ENCODE measurements around the gene CCL14. TPM values are rescaled to one million over a fixed set of nuclear protein-coding genes. Genes with fewer than 3 reads are reported as not detected.
"Not testable (repeated sequence)": the region's sequence is repeated elsewhere in the genome, so short reads cannot be mapped to it uniquely, and the experiment has no call there.

The CCL14 gene
- total RNA-seq, 1 donor from 2014 or later = not detected

GRCh38 chr17:36019423-36019822 is 32.9 kb upstream of the CCL14 start:
- no peak overlapping the region for H3K4me2 ChIP-seq (ENCODE audit: low read length)
- Mint-ChIP-seq H3K27ac (ENCODE audit: unreplicated experiment) (no peak overlapping the region), H3K27me3 (ENCODE audit: low read depth, unreplicated experiment) (peaks cover 40% of the 10 kb centered on the region), H3K4me1 (ENCODE audit: low read depth, unreplicated experiment) (no peaks in the 10 kb centered on the region), H3K36me3 (ENCODE audit: low read depth, unreplicated experiment) (no peaks in the 10 kb centered on the region), H3K4me3 (ENCODE audit: unreplicated experiment) (no peak overlapping the region), H3K9me3 (ENCODE audit: unreplicated experiment) (no peaks in the 10 kb centered on the region)
- H3K79me2 ChIP-seq (ENCODE audit: insufficient read depth, low read length) = no peaks in the 10 kb centered on the region
- no peaks in the 10 kb centered on the region for H3K27me3 ChIP-seq (ENCODE audit: insufficient read depth, low read length)
- FAIRE-seq = no peak
- no peaks in the 10 kb centered on the region for H3K36me3 ChIP-seq (ENCODE audit: insufficient read depth, low read length)
- H4K20me1 ChIP-seq (ENCODE audit: insufficient read depth, low read length) = no peaks in the 10 kb centered on the region
- no peaks in the 10 kb centered on the region for H3K9me3 ChIP-seq (ENCODE audit: insufficient read depth, low read depth, low read length)
- H3K4me3 ChIP-seq (ENCODE audit: insufficient read depth, low read depth, low read length) = no peak overlapping the region
- TF ChIP-seq CTCF (IDR thresholded peaks at IDR 0.05; ENCODE audit: insufficient read depth, low read depth, low read length) (no peak), EZH2 (IDR thresholded peaks at IDR 0.05; ENCODE audit: insufficient read depth, low read length) (no peak)
- H2AFZ ChIP-seq (ENCODE audit: low read depth, low read length) = no peak overlapping the region
- H3K27ac ChIP-seq (ENCODE audit: low read depth, low read length) = no peak overlapping the region
- no peak for DNase-seq (ENCODE audit: low read depth)
- H3K9ac ChIP-seq (ENCODE audit: low read length) = no peak overlapping the region
- H3K4me1 ChIP-seq (ENCODE audit: insufficient read depth, low read length) = no peaks in the 10 kb centered on the region

GRCh38 chr17:36017799-36018198 is 31.3 kb upstream of the CCL14 start, which contains the start of gene CCL23:
TSS of gene CCL23 (minus strand) at chr17:36017972. CDS start at chr17:36017897, 75 bp downstream.
- no peaks in the 10 kb centered on the region for H3K27me3 ChIP-seq (ENCODE audit: insufficient read depth, low read length)
- H3K9me3 ChIP-seq (ENCODE audit: insufficient read depth, low read depth, low read length) = no peaks in the 10 kb centered on the region
- Mint-ChIP-seq H3K4me1 (ENCODE audit: low read depth, unreplicated experiment) (no peaks in the 10 kb centered on the region), H3K27ac (ENCODE audit: unreplicated experiment) (no peak within 1 kb of the TSS), H3K4me3 (ENCODE audit: unreplicated experiment) (no peak within 1 kb of the TSS), H3K36me3 (ENCODE audit: low read depth, unreplicated experiment) (no peaks in the 10 kb centered on the region), H3K27me3 (ENCODE audit: low read depth, unreplicated experiment) (peaks cover 52% of the 10 kb centered on the region), H3K9me3 (ENCODE audit: unreplicated experiment) (peaks cover 5% of the 10 kb centered on the region)
- H4K20me1 ChIP-seq (ENCODE audit: insufficient read depth, low read length) = no peaks in the 10 kb centered on the region
- H2AFZ ChIP-seq (ENCODE audit: low read depth, low read length) = no peak within 1 kb of the TSS
- H3K4me1 ChIP-seq (ENCODE audit: insufficient read depth, low read length) = no peaks in the 10 kb centered on the region
- DNase-seq (ENCODE audit: low read depth) (no peak), FAIRE-seq (no peak)
- no peak within 1 kb of the TSS for H3K4me3 ChIP-seq (ENCODE audit: insufficient read depth, low read depth, low read length)
- no peak within 1 kb of the TSS for H3K4me2 ChIP-seq (ENCODE audit: low read length)
- no peak within 1 kb of the TSS for H3K27ac ChIP-seq (ENCODE audit: low read depth, low read length)
- no peak within 1 kb of the TSS for H3K9ac ChIP-seq (ENCODE audit: low read length)
- TF ChIP-seq CTCF (IDR thresholded peaks at IDR 0.05; ENCODE audit: insufficient read depth, low read depth, low read length) (no peak), EZH2 (IDR thresholded peaks at IDR 0.05; ENCODE audit: insufficient read depth, low read length) (no peak)
- H3K79me2 ChIP-seq (ENCODE audit: insufficient read depth, low read length) = no peaks in the 10 kb centered on the region
- no peaks in the 10 kb centered on the region for H3K36me3 ChIP-seq (ENCODE audit: insufficient read depth, low read length)

- Histone ChIP-seq H3K27ac (ENCODE audit: low read depth, low read length) (no peak overlapping the region), H3K9me3 (ENCODE audit: insufficient read depth, low read depth, low read length) (no peaks in the 10 kb centered on the region), H3K4me2 (ENCODE audit: low read length) (no peak overlapping the region), H3K9ac (ENCODE audit: low read length) (no peak overlapping the region), H3K27me3 (ENCODE audit: insufficient read depth, low read length) (no peaks in the 10 kb centered on the region), H3K79me2 (ENCODE audit: insufficient read depth, low read length) (no peaks in the 10 kb centered on the region), H3K36me3 (ENCODE audit: insufficient read depth, low read length) (no peaks in the 10 kb centered on the region), H3K4me1 (ENCODE audit: insufficient read depth, low read length) (no peaks in the 10 kb centered on the region), H2AFZ (ENCODE audit: low read depth, low read length) (no peak overlapping the region), H3K4me3 (ENCODE audit: insufficient read depth, low read depth, low read length) (no peak overlapping the region), H4K20me1 (ENCODE audit: insufficient read depth, low read length) (no peaks in the 10 kb centered on the region)
- FAIRE-seq = no peak
- no peak overlapping the region for H3K4me3 Mint-ChIP-seq (ENCODE audit: unreplicated experiment)
- TF ChIP-seq CTCF (IDR thresholded peaks at IDR 0.05; ENCODE audit: insufficient read depth, low read depth, low read length) (no peak), EZH2 (IDR thresholded peaks at IDR 0.05; ENCODE audit: insufficient read depth, low read length) (no peak)
- H3K9me3 Mint-ChIP-seq (ENCODE audit: unreplicated experiment) = peaks cover 5% of the 10 kb centered on the region
- no peaks in the 10 kb centered on the region for H3K36me3 Mint-ChIP-seq (ENCODE audit: low read depth, unreplicated experiment)
- DNase-seq (ENCODE audit: low read depth) = no peak
- H3K27ac Mint-ChIP-seq (ENCODE audit: unreplicated experiment) = no peak overlapping the region
- peaks cover 47% of the 10 kb centered on the region for H3K27me3 Mint-ChIP-seq (ENCODE audit: low read depth, unreplicated experiment)
- no peaks in the 10 kb centered on the region for H3K4me1 Mint-ChIP-seq (ENCODE audit: low read depth, unreplicated experiment)
Measured at GRCh38 chr17:36016555-36016954, 30.0 kb upstream of the CCL14 start.

- not testable (repeated sequence) for H3K36me3 Mint-ChIP-seq (ENCODE audit: low read depth, unreplicated experiment); H3K4me3 ChIP-seq (ENCODE audit: insufficient read depth, low read depth, low read length); H3K4me3 Mint-ChIP-seq (ENCODE audit: unreplicated experiment); H3K79me2 ChIP-seq (ENCODE audit: insufficient read depth, low read length); H3K27me3 ChIP-seq (ENCODE audit: insufficient read depth, low read length); H3K36me3 ChIP-seq (ENCODE audit: insufficient read depth, low read length); H3K4me1 ChIP-seq (ENCODE audit: insufficient read depth, low read length); H4K20me1 ChIP-seq (ENCODE audit: insufficient read depth, low read length); H3K27ac Mint-ChIP-seq (ENCODE audit: unreplicated experiment); H3K9ac ChIP-seq (ENCODE audit: low read length); DNase-seq (ENCODE audit: low read depth); H3K27ac ChIP-seq (ENCODE audit: low read depth, low read length); H3K4me1 Mint-ChIP-seq (ENCODE audit: low read depth, unreplicated experiment); H3K4me2 ChIP-seq (ENCODE audit: low read length); FAIRE-seq; H2AFZ ChIP-seq (ENCODE audit: low read depth, low read length); H3K9me3 Mint-ChIP-seq (ENCODE audit: unreplicated experiment); H3K9me3 ChIP-seq (ENCODE audit: insufficient read depth, low read depth, low read length)
- H3K27me3 Mint-ChIP-seq (ENCODE audit: low read depth, unreplicated experiment) = peaks cover 43% of the 10 kb centered on the region
Measured at GRCh38 chr17:36015895-36016294, 29.4 kb upstream of the CCL14 start.

Measured in astrocyte (in vitro differentiated cells and primary cell).